ENCODE measurements around the gene GOLGA2. TPM values are rescaled to one million over a fixed set of nuclear protein-coding genes. Genes with fewer than 3 reads are reported as not detected.
"Not testable (repeated sequence)": the region's sequence is repeated elsewhere in the genome, so short reads cannot be mapped to it uniquely, and the experiment has no call there.

The GOLGA2 gene
- total RNA-seq, 1 experiment from 2014 or later = 76.5 TPM

GRCh38 chr9:128242828-128243214, 33.0 kb downstream of the GOLGA2 start:
- no peak for DNase-seq (ENCODE audit: low read depth)

GRCh38 chr9:128242124-128242523, 33.7 kb downstream of the GOLGA2 start:
- no peak for DNase-seq (ENCODE audit: low read depth)

- no peak for DNase-seq (ENCODE audit: low read depth)
Observed at GRCh38 chr9:128233817-128234406, 41.9 kb downstream of the GOLGA2 start.

GRCh38 chr9:128232528-128233428, 43.0 kb downstream of the GOLGA2 start:
- no peak for DNase-seq (ENCODE audit: low read depth)

GRCh38 chr9:128231638-128232527, 43.9 kb downstream of the GOLGA2 start:
- no peak for DNase-seq (ENCODE audit: low read depth)

GRCh38 chr9:128230897-128231296, 44.9 kb downstream of the GOLGA2 start:
- not testable (repeated sequence) for DNase-seq (ENCODE audit: low read depth)

- no peak for DNase-seq (ENCODE audit: low read depth)
Observed at GRCh38 chr9:128226412-128226801, 49.4 kb downstream of the GOLGA2 start.

GRCh38 chr9:128225770-128226411, 49.9 kb downstream of the GOLGA2 start:
- DNase-seq (ENCODE audit: low read depth) = no peak

GRCh38 chr9:128224877-128225276, 50.9 kb downstream of the GOLGA2 start:
- no peak for DNase-seq (ENCODE audit: low read depth)

GRCh38 chr9:128222880-128223670, 52.7 kb downstream of the GOLGA2 start:
- no peak for DNase-seq (ENCODE audit: low read depth)

- DNase-seq (ENCODE audit: low read depth) = no peak
Observed at GRCh38 chr9:128222026-128222425, 53.8 kb downstream of the GOLGA2 start.

GRCh38 chr9:128219831-128220230, 56.0 kb downstream of the GOLGA2 start:
- DNase-seq (ENCODE audit: low read depth) = no peak

GRCh38 chr9:128218518-128219389, 57.1 kb downstream of the GOLGA2 start:
- peak; percentile 76 for DNase-seq (ENCODE audit: low read depth)

- no peak for DNase-seq (ENCODE audit: low read depth)
Observed at GRCh38 chr9:128218172-128218517, 57.7 kb downstream of the GOLGA2 start.

GRCh38 chr9:128216781-128217553, 58.8 kb downstream of the GOLGA2 start:
- DNase-seq (ENCODE audit: low read depth) = no peak

- DNase-seq (ENCODE audit: low read depth) = peak; percentile 34
Observed at GRCh38 chr9:128215491-128216409, 60.1 kb downstream of the GOLGA2 start.

- DNase-seq (ENCODE audit: low read depth) = no peak
Observed at GRCh38 chr9:128214571-128215490, 61.0 kb downstream of the GOLGA2 start.

All from LHCN-M2 (cell line).